HEK293 (cell line): ENCODE results near the gene PLA2G4E.

ENCODE experiments used
- YY1 ChIP-seq: fragments of 450-650 bp; formaldehyde crosslinking; IDR thresholded peaks from 2 replicates; pipeline ENCODE4 v1.5.1; 2018; ENCODE audit warnings: missing biosample characterization, missing genetic modification characterization
- TF ChIP-seq, protein P1 (sequence below): fragments of 450-650 bp; formaldehyde crosslinking; IDR thresholded peaks from 2 replicates; pipeline ENCODE4 v1.5.1; 2016; ENCODE audit warnings: missing biosample characterization, missing genetic modification characterization
- TF ChIP-seq, protein P2 (sequence below): fragments of 450-650 bp; formaldehyde crosslinking; IDR thresholded peaks from 2 replicates; pipeline ENCODE4 v1.5.1; 2016; ENCODE audit warnings: missing biosample characterization, missing genetic modification characterization
- TF ChIP-seq, protein P3 (sequence below): fragments of 450-650 bp; formaldehyde crosslinking; IDR thresholded peaks from 2 replicates; pipeline ENCODE4 v1.5.1; 2016; ENCODE audit warnings: missing biosample characterization, missing genetic modification characterization, low read depth

DNA sequence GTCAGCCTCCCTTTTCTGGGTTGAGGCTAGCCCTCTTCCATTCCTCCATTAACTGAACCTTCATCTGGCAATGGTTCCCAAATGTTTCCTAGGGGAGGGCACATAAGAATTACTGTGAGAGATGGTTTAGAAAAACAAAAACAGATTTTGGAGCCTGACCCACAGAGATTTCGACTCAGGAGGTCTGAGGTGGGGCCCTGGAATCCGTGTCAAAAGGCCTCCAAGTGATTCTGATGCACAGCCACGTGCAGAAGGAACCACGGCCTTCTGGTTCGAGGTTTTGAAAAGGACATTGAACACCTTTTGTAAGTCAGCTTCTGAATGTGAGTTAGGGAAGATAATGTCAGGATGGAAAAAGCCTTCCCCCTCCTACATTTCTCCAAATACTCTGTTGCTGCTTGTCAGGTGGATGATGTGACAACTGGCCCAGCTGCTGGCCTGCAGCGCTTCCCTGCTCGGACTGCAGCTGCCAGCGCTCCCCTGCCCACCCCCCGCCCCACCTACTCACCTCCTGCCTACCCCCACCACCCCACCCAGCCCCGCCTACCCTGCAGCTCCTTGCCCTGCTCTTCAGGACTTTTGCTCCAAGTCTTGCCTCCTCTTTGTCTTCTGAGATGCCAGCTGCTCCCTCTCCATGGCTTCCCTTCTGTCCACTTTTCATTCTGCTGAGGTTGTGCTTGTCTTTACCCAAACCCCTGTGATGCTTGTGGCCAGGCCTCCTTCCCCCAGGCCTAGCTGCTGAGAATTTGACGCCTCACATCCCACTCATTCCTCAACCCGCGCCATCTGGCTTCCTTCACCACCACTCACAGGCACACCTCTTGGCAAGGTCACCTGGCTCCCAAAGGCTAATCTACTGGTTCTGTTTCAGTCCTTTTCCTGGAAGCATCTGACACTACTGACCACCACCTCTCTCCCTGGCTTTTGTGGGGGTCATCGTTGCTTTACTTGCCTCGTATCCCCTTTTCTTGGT lies 55.1 kb downstream of the PLA2G4E start:
- TF ChIP-seq, protein P1, sequence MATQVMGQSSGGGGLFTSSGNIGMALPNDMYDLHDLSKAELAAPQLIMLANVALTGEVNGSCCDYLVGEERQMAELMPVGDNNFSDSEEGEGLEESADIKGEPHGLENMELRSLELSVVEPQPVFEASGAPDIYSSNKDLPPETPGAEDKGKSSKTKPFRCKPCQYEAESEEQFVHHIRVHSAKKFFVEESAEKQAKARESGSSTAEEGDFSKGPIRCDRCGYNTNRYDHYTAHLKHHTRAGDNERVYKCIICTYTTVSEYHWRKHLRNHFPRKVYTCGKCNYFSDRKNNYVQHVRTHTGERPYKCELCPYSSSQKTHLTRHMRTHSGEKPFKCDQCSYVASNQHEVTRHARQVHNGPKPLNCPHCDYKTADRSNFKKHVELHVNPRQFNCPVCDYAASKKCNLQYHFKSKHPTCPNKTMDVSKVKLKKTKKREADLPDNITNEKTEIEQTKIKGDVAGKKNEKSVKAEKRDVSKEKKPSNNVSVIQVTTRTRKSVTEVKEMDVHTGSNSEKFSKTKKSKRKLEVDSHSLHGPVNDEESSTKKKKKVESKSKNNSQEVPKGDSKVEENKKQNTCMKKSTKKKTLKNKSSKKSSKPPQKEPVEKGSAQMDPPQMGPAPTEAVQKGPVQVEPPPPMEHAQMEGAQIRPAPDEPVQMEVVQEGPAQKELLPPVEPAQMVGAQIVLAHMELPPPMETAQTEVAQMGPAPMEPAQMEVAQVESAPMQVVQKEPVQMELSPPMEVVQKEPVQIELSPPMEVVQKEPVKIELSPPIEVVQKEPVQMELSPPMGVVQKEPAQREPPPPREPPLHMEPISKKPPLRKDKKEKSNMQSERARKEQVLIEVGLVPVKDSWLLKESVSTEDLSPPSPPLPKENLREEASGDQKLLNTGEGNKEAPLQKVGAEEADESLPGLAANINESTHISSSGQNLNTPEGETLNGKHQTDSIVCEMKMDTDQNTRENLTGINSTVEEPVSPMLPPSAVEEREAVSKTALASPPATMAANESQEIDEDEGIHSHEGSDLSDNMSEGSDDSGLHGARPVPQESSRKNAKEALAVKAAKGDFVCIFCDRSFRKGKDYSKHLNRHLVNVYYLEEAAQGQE (tag by site-specific recombination): no peak
- TF ChIP-seq, protein P2, sequence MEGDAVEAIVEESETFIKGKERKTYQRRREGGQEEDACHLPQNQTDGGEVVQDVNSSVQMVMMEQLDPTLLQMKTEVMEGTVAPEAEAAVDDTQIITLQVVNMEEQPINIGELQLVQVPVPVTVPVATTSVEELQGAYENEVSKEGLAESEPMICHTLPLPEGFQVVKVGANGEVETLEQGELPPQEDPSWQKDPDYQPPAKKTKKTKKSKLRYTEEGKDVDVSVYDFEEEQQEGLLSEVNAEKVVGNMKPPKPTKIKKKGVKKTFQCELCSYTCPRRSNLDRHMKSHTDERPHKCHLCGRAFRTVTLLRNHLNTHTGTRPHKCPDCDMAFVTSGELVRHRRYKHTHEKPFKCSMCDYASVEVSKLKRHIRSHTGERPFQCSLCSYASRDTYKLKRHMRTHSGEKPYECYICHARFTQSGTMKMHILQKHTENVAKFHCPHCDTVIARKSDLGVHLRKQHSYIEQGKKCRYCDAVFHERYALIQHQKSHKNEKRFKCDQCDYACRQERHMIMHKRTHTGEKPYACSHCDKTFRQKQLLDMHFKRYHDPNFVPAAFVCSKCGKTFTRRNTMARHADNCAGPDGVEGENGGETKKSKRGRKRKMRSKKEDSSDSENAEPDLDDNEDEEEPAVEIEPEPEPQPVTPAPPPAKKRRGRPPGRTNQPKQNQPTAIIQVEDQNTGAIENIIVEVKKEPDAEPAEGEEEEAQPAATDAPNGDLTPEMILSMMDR (tag by site-specific recombination): no peak
- TF ChIP-seq, protein P3, sequence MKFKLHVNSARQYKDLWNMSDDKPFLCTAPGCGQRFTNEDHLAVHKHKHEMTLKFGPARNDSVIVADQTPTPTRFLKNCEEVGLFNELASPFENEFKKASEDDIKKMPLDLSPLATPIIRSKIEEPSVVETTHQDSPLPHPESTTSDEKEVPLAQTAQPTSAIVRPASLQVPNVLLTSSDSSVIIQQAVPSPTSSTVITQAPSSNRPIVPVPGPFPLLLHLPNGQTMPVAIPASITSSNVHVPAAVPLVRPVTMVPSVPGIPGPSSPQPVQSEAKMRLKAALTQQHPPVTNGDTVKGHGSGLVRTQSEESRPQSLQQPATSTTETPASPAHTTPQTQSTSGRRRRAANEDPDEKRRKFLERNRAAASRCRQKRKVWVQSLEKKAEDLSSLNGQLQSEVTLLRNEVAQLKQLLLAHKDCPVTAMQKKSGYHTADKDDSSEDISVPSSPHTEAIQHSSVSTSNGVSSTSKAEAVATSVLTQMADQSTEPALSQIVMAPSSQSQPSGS: no peak
- no peak for TF ChIP-seq YY1
